ENCODE data around the gene GOLGA8F. TPM values are rescaled to one million over a fixed set of nuclear protein-coding genes. Genes with fewer than 3 reads are reported as not detected.

The GOLGA8F gene
- total RNA-seq: under 0.01 TPM in 1 of 2 replicates, not detected in the other

GRCh38 chr15:28378364-28378763, at the start of gene GOLGA8F:
GOLGA8F (plus strand) TSS chr15:28378664; CDS start chr15:28378762, 98 bp downstream.

GRCh38 chr15:28357984-28358383, 20.5 kb upstream of the GOLGA8F start, which contains the start of gene GOLGA6L24:
GOLGA6L24 (minus strand) TSS chr15:28358084; CDS start chr15:28358023, 61 bp downstream.

Small RNA genes within 50 kb of the gene (small RNA-seq; reads per million reads assigned to genes)
- gene AC091304.5: not detected
- not detected for gene AC091304.6
- gene AC091304.9: not detected
- not detected for gene MIR4509-2
- gene RN7SL238P: not detected

Other genes with a start within 250 kb of the GOLGA8F start
- gene HERC2, start 56.5 kb upstream of the GOLGA8F start, total RNA-seq: 36.1 and 51.4 TPM in 2 replicates
- gene GOLGA6L24, start 20.6 kb upstream of the GOLGA8F start, total RNA-seq: not detected in 2 replicates
- under 0.01 TPM in 1 of 2 replicates, not detected in the other for gene GOLGA8G, start 154.3 kb downstream of the GOLGA8F start, total RNA-seq
- not detected in 2 replicates for gene GOLGA6L25, start 174.9 kb downstream of the GOLGA8F start, total RNA-seq